Parathyroid adenoma (tissue), 2 donors: ENCODE results near the gene RUNX3.

Experiments used
- H2AFZ ChIP-seq: fragments of 300-600 bp; sonication (generic); one replicate; pipeline ENCODE4 v1.7.0; 2017; ENCODE audit warnings: antibody characterized with exemption, mild to moderate bottlenecking
- H3K27ac ChIP-seq: fragments of 300-600 bp; sonication (generic); one replicate; pipeline ENCODE4 v1.7.0; 2017
- H3K27me3 ChIP-seq: fragments of 300-600 bp; sonication (generic); one replicate; pipeline ENCODE4 v1.7.0; 2017; ENCODE audit warnings: low read length; ENCODE audit not compliant: control insufficient read depth, insufficient read depth
- H3K36me3 ChIP-seq: fragments of 300-600 bp; sonication (generic); one replicate; pipeline ENCODE4 v1.7.0; 2017; ENCODE audit warnings: low read length; ENCODE audit not compliant: control insufficient read depth, insufficient read depth
- H3K4me1 ChIP-seq: fragments of 300-600 bp; sonication (generic); one replicate; pipeline ENCODE4 v1.7.0; 2017; ENCODE audit warnings: control low read depth
- H3K4me2 ChIP-seq: fragments of 300-600 bp; sonication (generic); one replicate; pipeline ENCODE4 v1.7.0; 2017; ENCODE audit warnings: low read length
- H3K4me3 ChIP-seq: fragments of 300-600 bp; sonication (generic); one replicate; pipeline ENCODE4 v1.7.0; 2017; ENCODE audit warnings: low read depth, low read length
- H3K79me2 ChIP-seq: fragments of 300-600 bp; sonication (generic); one replicate; pipeline ENCODE4 v1.7.0; 2017; ENCODE audit warnings: control low read depth
- H3K9ac ChIP-seq: fragments of 300-600 bp; sonication (generic); one replicate; pipeline ENCODE4 v1.7.0; 2017; ENCODE audit warnings: mild to moderate bottlenecking
- H3K9me3 ChIP-seq: fragments of 300-600 bp; sonication (generic); one replicate; pipeline ENCODE4 v1.7.0; 2017; ENCODE audit warnings: low read length; ENCODE audit not compliant: control insufficient read depth
- TF ChIP-seq, protein P1 (sequence below): fragments of 300-600 bp; sonication (generic); IDR thresholded peaks from one replicate; pipeline ENCODE4 v1.7.0; 2017; ENCODE audit warnings: antibody characterized with exemption, mild to moderate bottlenecking
- donor health status: primary hyperparathyroidism.

RUNX3 gene

DNA sequence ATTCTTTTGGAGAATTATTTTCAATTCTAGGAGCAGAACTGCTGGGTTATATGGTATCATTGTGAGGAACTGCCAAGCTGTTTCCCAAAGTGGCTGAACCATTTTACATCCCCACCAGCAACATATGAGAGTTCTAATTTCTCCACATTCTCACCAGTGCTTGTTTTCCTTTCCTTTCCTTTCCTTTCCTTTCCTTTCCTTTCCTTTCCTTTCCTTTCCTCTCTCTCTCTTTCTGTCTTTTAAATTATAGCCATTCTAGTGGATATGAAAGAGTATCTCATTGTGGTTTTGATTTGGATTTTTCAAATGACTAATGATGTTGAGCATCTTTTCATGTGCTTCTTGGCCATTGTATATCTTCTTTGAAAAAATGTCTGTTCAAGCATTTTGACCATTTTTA, 45.3 kb downstream of the RUNX3 start:
- TF ChIP-seq, protein P1, sequence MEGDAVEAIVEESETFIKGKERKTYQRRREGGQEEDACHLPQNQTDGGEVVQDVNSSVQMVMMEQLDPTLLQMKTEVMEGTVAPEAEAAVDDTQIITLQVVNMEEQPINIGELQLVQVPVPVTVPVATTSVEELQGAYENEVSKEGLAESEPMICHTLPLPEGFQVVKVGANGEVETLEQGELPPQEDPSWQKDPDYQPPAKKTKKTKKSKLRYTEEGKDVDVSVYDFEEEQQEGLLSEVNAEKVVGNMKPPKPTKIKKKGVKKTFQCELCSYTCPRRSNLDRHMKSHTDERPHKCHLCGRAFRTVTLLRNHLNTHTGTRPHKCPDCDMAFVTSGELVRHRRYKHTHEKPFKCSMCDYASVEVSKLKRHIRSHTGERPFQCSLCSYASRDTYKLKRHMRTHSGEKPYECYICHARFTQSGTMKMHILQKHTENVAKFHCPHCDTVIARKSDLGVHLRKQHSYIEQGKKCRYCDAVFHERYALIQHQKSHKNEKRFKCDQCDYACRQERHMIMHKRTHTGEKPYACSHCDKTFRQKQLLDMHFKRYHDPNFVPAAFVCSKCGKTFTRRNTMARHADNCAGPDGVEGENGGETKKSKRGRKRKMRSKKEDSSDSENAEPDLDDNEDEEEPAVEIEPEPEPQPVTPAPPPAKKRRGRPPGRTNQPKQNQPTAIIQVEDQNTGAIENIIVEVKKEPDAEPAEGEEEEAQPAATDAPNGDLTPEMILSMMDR, result no peak
- no peaks in the 10 kb centered on the region for H3K27me3 ChIP-seq
- H3K4me3 ChIP-seq, result no peak overlapping the region
- no peaks in the 10 kb centered on the region for H3K36me3 ChIP-seq
- no peak overlapping the region for H3K4me2 ChIP-seq
- H3K4me1 ChIP-seq, result no peaks in the 10 kb centered on the region
- H3K9me3 ChIP-seq, result no peaks in the 10 kb centered on the region
- H2AFZ ChIP-seq, result no peak overlapping the region
- no peak overlapping the region for H3K9ac ChIP-seq
- no peak overlapping the region for H3K27ac ChIP-seq
- H3K79me2 ChIP-seq, result no peaks in the 10 kb centered on the region

DNA sequence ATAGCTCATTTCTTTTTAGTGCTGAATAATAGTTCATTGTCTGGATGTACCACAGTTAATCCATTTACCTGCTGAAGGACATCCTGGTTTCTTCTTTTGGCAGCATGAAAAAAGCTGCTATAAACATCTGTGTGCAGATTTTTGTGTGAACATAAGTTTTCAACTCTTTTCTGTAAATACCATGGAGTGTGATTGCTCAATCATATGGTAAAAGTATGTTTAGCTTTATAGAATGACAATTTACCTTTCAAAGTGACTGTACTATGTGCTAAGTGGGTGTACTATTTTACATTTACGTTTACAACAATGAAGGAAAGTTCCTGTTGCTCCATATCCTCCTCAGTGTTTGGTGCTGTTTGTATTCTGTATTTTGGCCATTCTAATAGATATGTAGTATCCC, 49.0 kb downstream of the RUNX3 start:
- Histone ChIP-seq H3K4me3 (no peak overlapping the region), H3K27ac (no peak overlapping the region), H2AFZ (no peak overlapping the region), H3K79me2 (no peaks in the 10 kb centered on the region), H3K9me3 (no peaks in the 10 kb centered on the region), H3K4me2 (no peak overlapping the region), H3K4me1 (no peaks in the 10 kb centered on the region), H3K36me3 (no peaks in the 10 kb centered on the region), H3K27me3 (no peaks in the 10 kb centered on the region), H3K9ac (no peak overlapping the region)
- TF ChIP-seq, protein P1, result no peak

DNA sequence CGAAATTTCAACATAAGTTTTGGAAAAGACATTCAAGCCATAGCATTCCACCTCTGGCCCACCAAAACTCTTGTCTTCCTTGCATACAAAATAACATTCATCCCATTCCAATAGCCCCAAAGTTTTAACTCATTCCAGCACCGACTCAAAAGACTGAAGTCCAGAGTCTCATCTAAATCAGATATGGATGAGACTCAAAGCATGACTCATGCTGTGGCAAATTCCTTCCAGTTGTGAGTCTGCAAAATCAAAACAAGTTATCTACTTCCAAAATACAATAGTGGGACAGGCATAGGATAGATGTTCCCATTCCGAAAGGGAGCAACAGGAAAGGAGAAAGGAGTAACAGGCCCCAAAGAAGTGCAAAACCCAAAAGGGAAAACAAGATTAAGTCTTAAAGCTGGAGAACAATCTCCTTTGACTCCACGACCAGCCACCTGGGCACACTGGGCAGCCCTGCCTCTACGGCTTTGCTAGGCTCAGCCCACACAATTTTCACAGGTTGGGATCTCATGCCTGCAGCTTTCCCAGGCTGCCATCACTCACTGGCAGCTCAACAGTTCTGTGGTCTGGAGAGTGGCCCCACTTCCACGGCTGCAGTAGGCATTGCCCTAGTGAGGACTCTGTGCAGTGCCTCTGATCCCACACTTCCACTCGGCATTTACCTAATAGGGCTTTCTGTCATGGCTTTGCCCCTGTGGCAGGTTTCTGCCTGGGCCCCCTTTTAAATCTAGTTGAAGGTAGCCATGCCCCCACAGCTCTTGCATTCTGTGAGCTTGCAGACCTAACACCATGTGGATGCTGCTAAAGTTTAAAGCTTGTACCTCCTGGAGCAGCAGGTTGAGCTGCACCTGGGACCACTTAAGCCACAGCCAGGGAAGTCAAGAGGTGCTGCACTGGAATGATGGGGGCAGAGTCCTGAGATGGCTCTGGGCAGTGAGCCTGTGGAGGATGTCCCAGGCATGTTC, 51.0 kb downstream of the RUNX3 start:
- Histone ChIP-seq H2AFZ (no peak overlapping the region), H3K4me3 (no peak overlapping the region), H3K27me3 (no peaks in the 10 kb centered on the region), H3K27ac (no peak overlapping the region), H3K4me2 (no peak overlapping the region), H3K79me2 (no peaks in the 10 kb centered on the region), H3K9ac (no peak overlapping the region), H3K4me1 (no peaks in the 10 kb centered on the region), H3K9me3 (no peaks in the 10 kb centered on the region), H3K36me3 (no peaks in the 10 kb centered on the region)
- TF ChIP-seq, protein P1, result no peak

DNA sequence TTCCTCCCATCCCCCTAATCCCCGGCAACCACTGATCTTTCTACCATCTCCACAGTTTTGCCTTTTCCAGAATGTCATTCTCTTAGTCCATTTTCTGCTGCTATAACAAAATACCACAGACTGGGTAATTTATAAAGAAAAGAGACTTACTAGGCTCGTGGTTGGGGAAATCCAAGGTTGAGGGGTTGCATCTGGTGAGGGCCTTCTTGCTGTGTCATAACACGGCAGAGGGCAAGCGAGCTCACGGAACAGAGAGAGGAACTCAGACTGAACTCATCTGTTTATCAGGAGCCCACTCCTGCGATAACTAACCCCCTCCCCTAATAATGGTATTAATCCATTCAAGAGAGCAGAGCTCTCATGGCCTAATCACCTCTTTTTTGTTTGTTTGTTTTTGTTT, 52.0 kb downstream of the RUNX3 start:
- Histone ChIP-seq H3K27ac (no peak overlapping the region), H3K36me3 (no peaks in the 10 kb centered on the region), H3K4me1 (no peaks in the 10 kb centered on the region), H3K9ac (no peak overlapping the region), H3K79me2 (no peaks in the 10 kb centered on the region), H3K27me3 (no peaks in the 10 kb centered on the region), H3K4me2 (no peak overlapping the region), H2AFZ (no peak overlapping the region), H3K9me3 (no peaks in the 10 kb centered on the region), H3K4me3 (no peak overlapping the region)
- TF ChIP-seq, protein P1, result no peak
